ENCODE measurements around the gene HTT.

DNA sequence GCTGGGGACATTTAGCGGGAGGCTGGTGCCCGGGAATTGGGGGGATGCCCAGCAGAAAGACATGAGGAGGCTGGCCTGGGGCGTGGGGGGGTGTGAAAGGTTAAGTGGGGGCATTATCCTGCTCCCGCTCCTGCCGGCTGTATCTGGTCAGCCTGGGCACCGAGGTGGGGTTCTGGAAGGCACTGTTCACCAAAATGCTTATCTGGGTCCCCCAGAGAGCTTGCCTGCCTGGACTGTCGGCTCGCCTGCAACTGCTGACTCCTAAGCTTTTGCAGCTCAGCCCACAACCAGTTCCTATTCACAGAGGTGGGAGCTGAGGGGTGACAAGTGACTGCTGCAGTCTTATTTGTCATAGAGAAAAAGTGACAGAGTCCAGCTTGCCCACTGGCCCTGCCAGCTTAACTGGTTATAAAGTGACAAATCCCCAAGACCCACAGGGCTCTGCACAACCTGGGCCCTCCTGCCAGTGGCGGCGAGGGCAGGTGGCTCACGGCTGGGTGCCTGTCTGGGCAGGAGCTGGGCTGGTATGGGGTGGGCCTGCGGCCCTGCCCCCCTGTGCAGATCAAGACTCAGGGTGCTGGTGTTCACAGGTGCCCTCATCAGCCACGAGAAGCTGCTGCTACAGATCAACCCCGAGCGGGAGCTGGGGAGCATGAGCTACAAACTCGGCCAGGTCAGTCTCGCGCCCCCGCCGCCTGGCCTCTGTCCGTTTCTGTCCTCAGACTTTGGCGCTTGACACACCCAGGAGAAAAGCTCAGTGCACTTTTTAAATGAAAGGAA, 150.8 kb downstream of the HTT start:
- no peak for TF ChIP-seq POLR2A (IDR thresholded peaks at IDR 0.05)
- TF ChIP-seq, protein P1, sequence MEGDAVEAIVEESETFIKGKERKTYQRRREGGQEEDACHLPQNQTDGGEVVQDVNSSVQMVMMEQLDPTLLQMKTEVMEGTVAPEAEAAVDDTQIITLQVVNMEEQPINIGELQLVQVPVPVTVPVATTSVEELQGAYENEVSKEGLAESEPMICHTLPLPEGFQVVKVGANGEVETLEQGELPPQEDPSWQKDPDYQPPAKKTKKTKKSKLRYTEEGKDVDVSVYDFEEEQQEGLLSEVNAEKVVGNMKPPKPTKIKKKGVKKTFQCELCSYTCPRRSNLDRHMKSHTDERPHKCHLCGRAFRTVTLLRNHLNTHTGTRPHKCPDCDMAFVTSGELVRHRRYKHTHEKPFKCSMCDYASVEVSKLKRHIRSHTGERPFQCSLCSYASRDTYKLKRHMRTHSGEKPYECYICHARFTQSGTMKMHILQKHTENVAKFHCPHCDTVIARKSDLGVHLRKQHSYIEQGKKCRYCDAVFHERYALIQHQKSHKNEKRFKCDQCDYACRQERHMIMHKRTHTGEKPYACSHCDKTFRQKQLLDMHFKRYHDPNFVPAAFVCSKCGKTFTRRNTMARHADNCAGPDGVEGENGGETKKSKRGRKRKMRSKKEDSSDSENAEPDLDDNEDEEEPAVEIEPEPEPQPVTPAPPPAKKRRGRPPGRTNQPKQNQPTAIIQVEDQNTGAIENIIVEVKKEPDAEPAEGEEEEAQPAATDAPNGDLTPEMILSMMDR (IDR thresholded peaks at IDR 0.05) = no peak

Data from esophagus squamous epithelium (tissue), 4 donors.